ENCODE data around the gene TDP2. TPM values are rescaled to one million over a fixed set of nuclear protein-coding genes. Genes with fewer than 3 reads are reported as not detected.
A peak's percentile ranks its signal among the peaks of the same experiment; 100 is the strongest.

TDP2 gene
- total and polyA plus RNA-seq, 9 of the 15 experiments (the other 6 are each of a cell fraction or from before 2014, with no cell fraction given), result 27.7 to 60.1 (median 31.8) TPM

GRCh38 chr6:24658573-24659560, 7.8 kb downstream of the TDP2 start (continued):
- TF ChIP-seq ZNF395 (CRISPR knock-in tag; IDR thresholded peaks at IDR 0.05) (peak; percentile 65; the same call in 1 of the 2 replicates), ZNF699 (CRISPR knock-in tag; IDR thresholded peaks at IDR 0.05; ENCODE audit: insufficient replicate concordance) (no peak), PREB (CRISPR knock-in tag; IDR thresholded peaks at IDR 0.05) (no peak), SIRT6 (IDR thresholded peaks at IDR 0.05; ENCODE audit: low read depth, low read length) (no peak), ZNF696 (CRISPR knock-in tag; conservative IDR thresholded peaks at IDR 0.05) (no peak), TCF15 (CRISPR knock-in tag; IDR thresholded peaks at IDR 0.05) (peak; percentile 14; the same call in 1 of the 2 replicates), CEBPZ (IDR thresholded peaks at IDR 0.05; ENCODE audit: borderline replicate concordance, low read depth, low read length) (no peak), EP400 (IDR thresholded peaks at IDR 0.05) (peak; percentile 25; the same call in 1 of the 2 replicates), PURB (CRISPR knock-in tag; IDR thresholded peaks at IDR 0.05; ENCODE audit: low read depth) (no peak), GABPB2 (CRISPR knock-in tag; conservative IDR thresholded peaks at IDR 0.05) (no peak), JUNB (CRISPR knock-in tag; conservative IDR thresholded peaks at IDR 0.05) (no peak), EHMT2 (IDR thresholded peaks at IDR 0.05) (no peak), POLR3A (IDR thresholded peaks at IDR 0.05; ENCODE audit: borderline replicate concordance, extremely low read depth, insufficient read depth, insufficient read length) (no peak), ZC3H8 (IDR thresholded peaks at IDR 0.05) (no peak), TFE3 (CRISPR knock-in tag; IDR thresholded peaks at IDR 0.05) (0 out of 2 replicates have a peak, but pooled peaks have one; percentile 11), WHSC1 (IDR thresholded peaks at IDR 0.05; ENCODE audit: low read length) (no peak), CREB3 (tag; conservative IDR thresholded peaks at IDR 0.05; ENCODE audit: low read depth) (peak; percentile 33; the same call in 1 of the 2 replicates)
